GM19438 (cell line): ENCODE results near the gene METAP1.
"Not testable (repeated sequence)": the region's sequence is repeated elsewhere in the genome, so short reads cannot be mapped to it uniquely, and the experiment has no call there.

ENCODE experiments used
- ATAC-seq: cut with Tn5 transposase; IDR thresholded peaks from one replicate; pipeline ENCODE4 v1.9.1; 2021; ENCODE audit warnings: low read depth; ENCODE audit not compliant: unreplicated experiment

The METAP1 gene

DNA sequence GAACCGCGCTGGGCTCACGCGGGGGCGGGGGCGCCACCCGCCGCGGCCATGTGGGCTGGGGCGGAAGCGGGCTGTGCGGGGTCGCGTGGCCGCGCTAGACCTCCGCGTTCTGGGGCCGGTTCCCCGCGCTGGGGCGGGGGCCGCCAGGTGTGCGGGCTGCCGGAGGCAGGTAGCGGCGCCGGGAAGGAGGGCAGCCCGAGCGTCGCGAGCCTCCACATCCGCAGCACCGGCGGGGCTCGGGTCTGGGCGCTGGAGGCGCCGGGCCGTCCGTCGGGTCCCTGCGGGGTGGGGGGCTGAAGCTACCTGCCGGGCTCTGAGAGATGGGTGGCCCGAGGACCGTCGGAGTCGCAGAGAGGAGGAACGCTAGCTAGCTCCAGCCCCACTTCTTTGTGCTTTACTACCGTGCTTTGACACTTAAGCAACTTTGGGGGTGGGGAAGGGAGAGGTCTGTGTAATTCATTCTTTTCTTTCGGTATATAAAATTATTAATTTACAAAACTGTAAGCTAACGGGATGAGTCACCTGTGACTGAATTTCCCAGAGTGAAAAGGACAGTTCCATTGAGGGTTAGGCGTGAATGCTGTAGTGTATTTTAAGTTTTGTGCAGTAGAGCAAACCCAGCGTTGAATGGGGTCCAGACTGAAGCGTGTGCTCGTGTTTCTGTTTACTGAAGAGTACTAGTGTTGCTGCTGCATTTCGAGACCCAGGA lies 689 bp downstream of the METAP1 start:
- no peak for ATAC-seq

GRCh38 chr4:98996765-98997068 lies 1.2 kb downstream of the METAP1 start:
- ATAC-seq = no peak

DNA sequence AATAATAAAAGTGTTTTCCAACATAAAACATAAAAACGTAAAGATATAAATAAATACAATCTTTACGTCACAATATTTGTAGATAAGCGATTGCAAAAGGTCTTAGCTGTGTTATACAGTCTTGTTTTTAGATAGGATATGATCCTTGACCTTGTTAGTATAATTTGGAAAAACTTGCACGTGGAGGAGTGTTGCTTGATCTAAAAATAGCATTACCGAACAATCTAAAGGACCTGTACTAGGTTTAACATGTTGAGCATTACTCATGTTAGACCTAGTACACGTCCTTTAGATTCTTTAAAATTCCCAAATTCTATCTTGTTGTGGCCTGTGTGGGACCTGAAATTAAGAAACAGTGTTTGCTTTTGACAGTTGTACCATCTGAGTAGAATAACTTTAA lies 1.6 kb downstream of the METAP1 start:
- no peak for ATAC-seq

DNA sequence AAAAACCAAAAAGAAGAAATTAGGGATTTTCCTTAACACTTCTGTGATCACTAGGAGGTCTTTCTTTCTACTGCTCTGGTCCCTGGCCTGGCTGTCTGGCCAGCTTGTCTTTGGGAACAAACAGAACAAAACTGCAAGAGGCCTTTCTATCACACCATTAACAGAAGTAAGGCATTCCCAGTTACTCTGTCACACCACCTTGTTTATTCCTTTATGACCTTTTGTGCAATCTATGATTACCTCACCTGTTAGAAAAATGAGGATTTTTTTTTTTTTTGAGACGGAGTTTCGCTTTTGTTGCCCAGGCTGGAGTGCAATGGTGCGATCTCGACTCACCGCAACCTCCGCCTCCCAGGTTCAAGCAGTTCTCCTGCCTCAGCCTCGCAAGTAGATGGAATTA lies 3.0 kb downstream of the METAP1 start:
- ATAC-seq = no peak

DNA sequence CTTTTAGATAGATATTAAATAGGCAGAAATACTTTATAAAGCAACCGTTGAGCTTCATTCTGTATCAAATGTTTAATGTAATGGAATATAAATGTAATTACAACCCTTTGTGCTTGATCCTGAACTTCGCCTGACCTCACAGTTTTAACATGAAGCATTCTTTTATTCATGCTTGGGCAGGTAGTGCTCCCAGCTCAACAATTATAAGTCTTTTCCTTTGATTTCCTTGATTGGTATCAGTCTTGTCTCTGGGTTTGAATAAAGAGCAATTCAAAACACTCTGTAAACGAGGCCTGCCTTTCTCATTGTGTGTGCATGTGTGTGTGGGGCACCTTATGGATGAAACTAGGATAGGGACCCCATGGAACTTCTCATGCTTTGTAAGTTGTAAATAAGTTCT lies 6.8 kb downstream of the METAP1 start:
- ATAC-seq = no peak

DNA sequence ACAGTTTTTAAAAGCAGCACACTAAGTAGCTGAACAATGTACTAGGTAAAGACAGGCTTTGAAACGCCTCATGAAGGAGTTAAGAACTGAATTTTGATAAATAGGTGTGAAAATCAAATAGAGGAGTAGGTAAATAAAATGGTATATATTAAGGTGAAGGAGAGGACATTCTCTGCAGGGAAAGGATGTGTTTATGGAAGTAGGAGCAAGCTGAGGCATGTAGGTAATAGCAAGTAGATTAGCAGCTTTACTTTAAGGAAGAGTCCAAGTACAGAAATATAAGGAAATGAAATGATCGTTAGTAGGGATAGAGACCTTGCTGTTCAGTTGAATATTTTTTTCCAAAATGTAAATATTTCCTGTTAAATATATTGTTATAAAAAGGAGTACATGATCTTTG lies 12.5 kb downstream of the METAP1 start:
- no peak for ATAC-seq

- ATAC-seq = no peak
Observed at GRCh38 chr4:99011910-99012309, 16.4 kb downstream of the METAP1 start.

DNA sequence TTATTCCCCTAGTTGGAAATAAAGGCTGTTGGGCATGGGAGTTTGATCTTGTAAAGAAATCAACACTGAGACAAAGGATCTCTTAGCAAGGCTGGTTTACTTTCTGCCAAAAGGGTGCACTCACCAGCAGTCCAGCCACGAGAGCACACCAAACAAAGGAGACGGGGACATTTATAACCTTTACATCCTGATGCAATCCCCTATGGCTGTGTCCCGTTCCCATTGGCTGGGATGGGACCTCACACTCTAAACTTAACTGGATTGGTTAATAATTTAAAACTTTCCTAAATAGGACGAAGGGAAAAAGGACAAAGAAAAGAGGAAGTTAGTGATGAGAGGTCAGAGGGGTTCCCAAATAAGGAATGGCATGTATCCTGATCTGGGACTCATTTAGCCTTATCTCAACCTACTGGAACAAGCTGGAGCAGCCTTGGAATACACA lies 17.9 kb downstream of the METAP1 start:
- no peak for ATAC-seq

DNA sequence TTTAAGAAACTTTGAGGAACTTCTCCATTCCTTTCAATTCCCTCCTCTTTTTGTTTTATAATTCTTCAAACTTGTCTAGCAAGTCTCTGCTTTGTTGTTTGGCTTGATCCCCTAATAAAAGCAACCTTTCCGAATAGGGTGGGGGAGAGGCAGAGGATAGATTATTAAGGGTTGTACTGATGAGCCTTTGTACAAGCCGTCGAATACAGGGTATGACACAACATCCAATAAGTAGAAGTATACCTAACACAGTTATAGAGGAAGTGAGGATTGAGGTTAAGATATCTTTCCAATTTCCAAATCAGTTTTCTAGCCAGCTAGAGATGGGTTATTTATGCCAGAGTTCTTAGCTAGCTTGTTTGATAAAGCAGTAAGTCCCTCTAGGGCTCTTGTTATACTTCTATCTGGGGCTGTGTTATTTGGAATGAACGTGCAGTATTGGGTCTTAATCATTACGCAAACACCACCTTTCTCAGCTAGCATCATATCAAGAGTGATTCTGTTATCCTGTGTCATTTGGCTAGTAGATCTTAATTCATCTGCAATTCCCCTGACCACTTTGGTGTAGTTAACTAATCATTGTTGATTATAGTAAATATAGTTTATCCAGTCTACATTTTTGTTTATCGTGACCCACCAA lies 18.5 kb downstream of the METAP1 start:
- ATAC-seq = no peak

DNA sequence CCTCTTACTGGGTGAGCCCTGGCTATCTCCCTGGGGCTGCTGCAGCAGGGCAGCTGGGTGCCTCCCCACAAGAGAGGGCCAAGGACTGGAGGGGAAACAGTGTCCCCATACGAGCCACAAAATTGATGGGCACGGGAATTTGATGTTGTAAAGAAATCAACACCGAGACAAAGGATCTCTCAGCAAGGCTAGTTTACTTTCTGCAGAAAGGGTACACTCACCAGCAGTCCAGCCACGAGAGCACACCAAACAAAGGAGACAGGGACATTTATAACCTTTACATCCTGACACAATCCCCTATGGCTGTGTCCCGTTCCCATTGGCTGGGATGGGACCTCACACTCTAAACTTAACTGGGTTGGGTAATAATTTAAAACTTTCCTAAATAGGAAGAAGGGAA lies 25.9 kb downstream of the METAP1 start:
- no peak for ATAC-seq

- ATAC-seq = no peak
Observed at GRCh38 chr4:99022566-99022965, 27.0 kb downstream of the METAP1 start.

DNA sequence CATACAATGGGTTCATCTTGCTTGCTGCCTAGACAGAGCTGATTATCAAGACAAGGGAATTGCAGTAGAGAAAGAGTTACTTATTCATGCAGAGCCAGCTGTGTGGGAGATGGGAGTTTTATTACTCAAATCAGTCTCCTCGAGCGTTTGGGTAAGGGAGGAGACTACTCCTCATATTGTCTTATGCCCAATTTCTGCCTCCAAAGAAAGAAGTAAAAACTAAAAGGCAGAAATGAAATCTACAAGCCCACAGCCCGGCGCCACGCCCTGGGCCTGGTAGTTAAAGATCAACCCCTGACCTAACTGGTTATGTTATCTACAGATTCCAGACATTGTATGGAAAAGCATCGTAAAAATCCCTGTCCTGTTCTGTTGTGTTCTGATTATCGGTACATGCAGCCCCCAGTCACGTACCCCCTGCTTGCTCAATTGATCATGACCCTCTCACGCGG lies 28.3 kb downstream of the METAP1 start:
- not testable (repeated sequence) for ATAC-seq

GRCh38 chr4:99024481-99025275 lies 29.2 kb downstream of the METAP1 start:
- ATAC-seq = no peak

GRCh38 chr4:99025506-99025905 lies 30.0 kb downstream of the METAP1 start:
- ATAC-seq = no peak

DNA sequence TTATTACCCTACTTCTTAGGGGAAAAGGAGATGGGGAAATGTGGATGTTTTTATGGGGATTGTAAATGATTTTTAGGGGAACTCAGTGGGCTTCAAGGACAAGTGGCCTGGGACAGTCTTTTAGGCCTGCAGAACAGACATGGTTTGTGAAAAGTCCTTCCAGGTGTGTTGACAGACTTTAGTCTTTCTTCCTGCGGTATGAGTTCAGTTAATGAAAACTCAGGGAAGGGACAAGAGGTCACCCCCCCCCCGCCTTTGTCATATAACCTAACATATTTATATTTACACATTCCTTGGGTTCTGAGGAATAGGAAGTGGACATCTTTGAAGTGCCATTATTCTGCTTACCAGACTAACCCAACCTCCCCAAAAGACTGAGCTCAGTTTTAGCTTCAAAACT lies 31.8 kb downstream of the METAP1 start:
- ATAC-seq = no peak

DNA sequence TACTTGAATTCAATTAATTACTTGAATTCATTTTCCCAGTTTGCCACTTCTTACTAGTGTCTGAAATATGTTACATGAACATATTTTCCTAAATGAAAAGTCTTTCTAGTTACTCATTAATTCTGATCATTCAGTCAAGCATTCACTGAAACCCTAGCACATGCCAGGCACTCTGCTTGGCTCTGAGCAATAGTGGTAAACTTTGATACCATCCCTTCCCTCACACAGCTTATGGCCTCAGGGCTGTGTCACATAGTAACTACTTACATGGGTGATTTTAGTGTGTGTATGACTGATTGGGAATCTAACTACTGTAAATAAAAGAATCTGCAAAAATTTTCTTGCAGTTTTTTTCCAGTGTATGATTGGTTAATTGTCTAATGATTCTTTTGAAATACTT lies 32.7 kb downstream of the METAP1 start:
- peak; percentile 46 for ATAC-seq

DNA sequence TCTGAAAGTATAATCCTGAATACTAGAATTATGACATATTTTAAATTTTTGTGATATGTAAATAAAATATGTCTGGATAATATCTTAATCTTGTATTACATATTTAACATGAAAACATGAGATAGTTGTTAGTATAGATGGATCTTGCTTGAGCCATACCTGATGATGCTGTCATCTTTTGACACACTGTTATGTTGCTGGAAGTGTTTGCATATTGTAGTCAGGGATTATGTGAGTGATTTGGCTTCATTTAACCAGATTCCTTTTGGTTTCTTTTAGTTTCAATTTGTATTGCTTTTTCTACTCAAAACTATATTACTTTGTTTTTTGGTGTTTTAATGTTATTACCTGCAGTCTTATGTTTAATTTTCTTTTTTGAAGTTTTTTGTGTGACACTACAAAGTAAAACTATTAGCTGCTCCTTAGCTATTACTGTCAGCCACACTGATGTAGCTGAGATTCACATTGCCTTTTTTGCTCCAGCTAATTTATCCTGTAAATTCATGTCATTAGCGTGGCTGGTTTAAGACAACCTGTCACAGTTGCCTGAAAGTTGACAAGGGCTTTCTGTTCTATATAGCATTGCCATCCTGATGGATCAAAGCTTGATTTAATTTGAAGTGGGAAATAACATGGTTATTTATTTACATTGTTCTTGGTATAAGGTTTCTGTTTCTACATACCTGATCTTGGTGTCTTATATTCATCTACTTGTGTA lies 33.7 kb downstream of the METAP1 start:
- no peak for ATAC-seq

DNA sequence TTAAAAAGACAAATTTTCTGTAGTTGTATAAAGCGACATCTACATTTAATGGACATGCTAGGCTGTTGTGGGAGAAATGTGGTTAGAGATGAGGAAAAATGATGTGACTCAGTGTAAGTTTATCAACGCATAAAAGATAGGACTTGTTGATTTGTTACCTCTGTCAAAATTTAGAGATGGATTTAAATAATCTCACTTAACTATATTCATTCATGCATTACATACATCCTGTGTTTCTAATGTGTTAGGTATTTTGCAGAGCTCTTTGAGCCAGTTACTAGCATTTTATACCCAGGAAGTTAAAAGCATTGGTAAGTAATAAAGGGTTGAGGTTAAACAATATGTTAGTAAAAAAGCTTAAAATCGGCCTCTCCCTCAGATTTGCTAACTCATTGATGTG lies 34.3 kb downstream of the METAP1 start:
- no peak for ATAC-seq

GRCh38 chr4:99033956-99034355 lies 38.4 kb downstream of the METAP1 start:
- no peak for ATAC-seq

DNA sequence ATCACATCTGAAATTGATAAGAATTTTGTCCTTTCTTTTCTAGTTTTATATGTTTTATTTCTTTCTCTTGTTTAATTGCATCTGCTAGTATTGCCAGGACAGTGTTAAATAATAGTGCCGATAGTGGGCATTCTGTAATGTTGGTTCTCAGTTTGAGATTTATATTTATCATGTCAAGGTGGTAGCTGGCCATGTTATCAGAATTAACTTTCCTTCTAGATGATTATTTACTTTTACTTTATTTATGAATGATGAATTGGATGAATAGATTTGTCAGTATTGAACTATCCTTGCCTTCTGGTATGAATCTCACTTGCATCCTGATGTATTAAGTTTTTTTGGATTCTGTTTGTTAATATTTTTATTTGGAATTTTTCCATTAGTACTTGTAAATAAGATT lies 42.7 kb downstream of the METAP1 start:
- no peak for ATAC-seq

- no peak for ATAC-seq
Observed at GRCh38 chr4:99043346-99043745, 47.8 kb downstream of the METAP1 start.
